ENCODE measurements around the gene CTTNBP2. TPM values are rescaled to one million over a fixed set of nuclear protein-coding genes. Genes with fewer than 3 reads are reported as not detected.

The CTTNBP2 gene
- total RNA-seq, 1 donor from 2014 or later = 0.18 TPM

- ChIA-PET POLR2A (no interaction called here), CTCF (no interaction called here)
- TF ChIP-seq CTCF (IDR thresholded peaks at IDR 0.05) = no peak
- no peak for ATAC-seq (ENCODE audit: low read depth)
- Mint-ChIP-seq H3K36me3 (ENCODE audit: low read depth) (no peaks in the 10 kb centered on the region), H3K27me3 (no peaks in the 10 kb centered on the region), H3K4me1 (no peaks in the 10 kb centered on the region), H3K4me3 (no peak overlapping the region), H3K27ac (no peak overlapping the region), H3K9me3 (no peaks in the 10 kb centered on the region)
- intact Hi-C loops (cut with micrococcal nuclease) = no loop called here
- DNase-seq = no peak
Observed at GRCh38 chr7:117757440-117757839, 115.8 kb downstream of the CTTNBP2 start.

GRCh38 chr7:117756586-117757085 lies 116.6 kb downstream of the CTTNBP2 start:
- Mint-ChIP-seq H3K4me3 (no peak overlapping the region), H3K36me3 (ENCODE audit: low read depth) (no peaks in the 10 kb centered on the region), H3K9me3 (no peaks in the 10 kb centered on the region), H3K27me3 (no peaks in the 10 kb centered on the region), H3K4me1 (no peaks in the 10 kb centered on the region), H3K27ac (no peak overlapping the region)
- no peak for TF ChIP-seq CTCF (IDR thresholded peaks at IDR 0.05)
- DNase-seq = no peak
- ChIA-PET CTCF (no interaction called here), POLR2A (no interaction called here)
- no peak for ATAC-seq (ENCODE audit: low read depth)
- intact Hi-C loops (cut with micrococcal nuclease) = no loop called here

- intact Hi-C loops (cut with micrococcal nuclease) = no loop called here
- DNase-seq = no peak
- Mint-ChIP-seq H3K9me3 (no peaks in the 10 kb centered on the region), H3K36me3 (ENCODE audit: low read depth) (no peaks in the 10 kb centered on the region), H3K27me3 (no peaks in the 10 kb centered on the region), H3K27ac (no peak overlapping the region), H3K4me3 (no peak overlapping the region), H3K4me1 (no peaks in the 10 kb centered on the region)
- ATAC-seq (ENCODE audit: low read depth) = no peak
- CTCF ChIA-PET = no interaction called here
- TF ChIP-seq CTCF (IDR thresholded peaks at IDR 0.05) = no peak
- POLR2A ChIA-PET = no interaction called here
Observed at GRCh38 chr7:117755136-117755535, 118.1 kb downstream of the CTTNBP2 start.

- ChIA-PET CTCF (interaction anchor here (1.4 to 1.7 kb wide), 2 partner anchors 354 to 401 kb away, joined by 3 to 9 read pairs; no protein-coding TSS in a partner anchor), POLR2A (no interaction called here)
- TF ChIP-seq CTCF (IDR thresholded peaks at IDR 0.05) = no peak
- intact Hi-C loops (cut with micrococcal nuclease) = no loop called here
- Mint-ChIP-seq H3K27me3 (no peaks in the 10 kb centered on the region), H3K4me1 (no peaks in the 10 kb centered on the region), H3K4me3 (no peak overlapping the region), H3K9me3 (no peaks in the 10 kb centered on the region), H3K36me3 (ENCODE audit: low read depth) (no peaks in the 10 kb centered on the region), H3K27ac (no peak overlapping the region)
- no peak for DNase-seq
- no peak for ATAC-seq (ENCODE audit: low read depth)
Observed at GRCh38 chr7:117751775-117752174, 121.5 kb downstream of the CTTNBP2 start.

- ChIA-PET POLR2A (no interaction called here), CTCF (interaction anchor here (1.4 to 1.7 kb wide), 2 partner anchors 355 to 402 kb away, joined by 3 to 9 read pairs; no protein-coding TSS in a partner anchor)
- no peak overlapping the region for H3K4me3 Mint-ChIP-seq
- DNase-seq (no peak), ATAC-seq (ENCODE audit: low read depth) (no peak)
- no peaks in the 10 kb centered on the region for H3K4me1 Mint-ChIP-seq
- no peaks in the 10 kb centered on the region for H3K27me3 Mint-ChIP-seq
- TF ChIP-seq CTCF (IDR thresholded peaks at IDR 0.05) = no peak
- no peak overlapping the region for H3K27ac Mint-ChIP-seq
- no peaks in the 10 kb centered on the region for H3K36me3 Mint-ChIP-seq (ENCODE audit: low read depth)
- intact Hi-C loops (cut with micrococcal nuclease) = loop anchor here (1.0 kb wide), 1 partner anchor 445 kb away; no protein-coding TSS in a partner anchor
- H3K9me3 Mint-ChIP-seq = no peaks in the 10 kb centered on the region
Observed at GRCh38 chr7:117750612-117751563, 122.4 kb downstream of the CTTNBP2 start.

Measured in activated B cell treated with CpG ODN at 0.5 μM for 24 hours (primary cell).